ENCODE data around the gene CFAP299. TPM values are rescaled to one million over a fixed set of nuclear protein-coding genes. Genes with fewer than 3 reads are reported as not detected.

Gene CFAP299
- total RNA-seq, 4 donors from 2014 or later = 0.84 to 2.5 (median 2.2) TPM; not detected in 1

DNA sequence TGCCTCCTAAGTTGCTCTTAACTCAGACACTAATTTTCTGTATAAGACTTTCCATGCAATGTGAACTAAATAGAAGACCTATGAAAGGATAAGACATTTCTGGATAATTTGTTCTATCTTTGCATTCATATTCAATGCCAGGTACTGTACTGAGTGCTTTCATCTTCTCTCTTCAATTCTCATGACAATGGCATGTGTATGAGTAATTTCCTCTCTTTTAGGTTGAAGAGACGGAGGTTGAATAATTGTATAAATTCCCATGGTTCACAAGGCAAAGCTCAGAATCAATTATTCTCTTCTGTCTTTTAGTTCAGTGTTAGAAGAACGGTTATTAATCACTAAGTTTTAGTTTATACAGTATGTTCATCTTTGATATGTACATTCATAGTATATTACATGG, 29.3 kb upstream of the CFAP299 start:
- H3K36me3 ChIP-seq = no peaks in the 10 kb centered on the region
- no peak overlapping the region for H3K4me3 ChIP-seq
- TF ChIP-seq CTCF (IDR thresholded peaks at IDR 0.05) (no peak), EP300 (IDR thresholded peaks at IDR 0.05) (no peak), POLR2AphosphoS5 (IDR thresholded peaks at IDR 0.05) (no peak), POLR2A (IDR thresholded peaks at IDR 0.05; ENCODE audit: low read depth) (no peak)
- H3K4me1 ChIP-seq = peaks cover 0 to 26% (median 15%) of the 10 kb centered on the region in 4 donors
- H3K9me3 ChIP-seq = no peaks in the 10 kb centered on the region
- DNase-seq (ENCODE audit: extremely low spot score) = no peak
- WGBS = 70% methylated on average over 2 of the region's 2 CpGs
- no peaks in the 10 kb centered on the region for H3K27me3 ChIP-seq
- H3K27ac ChIP-seq (replicated peaks in 1 of 4) = peak overlapping the region in 3 of 4 donors; percentile 20 to 76 (median 59)
- intact Hi-C loops (cut with DNase I) = no loop called here

DNA sequence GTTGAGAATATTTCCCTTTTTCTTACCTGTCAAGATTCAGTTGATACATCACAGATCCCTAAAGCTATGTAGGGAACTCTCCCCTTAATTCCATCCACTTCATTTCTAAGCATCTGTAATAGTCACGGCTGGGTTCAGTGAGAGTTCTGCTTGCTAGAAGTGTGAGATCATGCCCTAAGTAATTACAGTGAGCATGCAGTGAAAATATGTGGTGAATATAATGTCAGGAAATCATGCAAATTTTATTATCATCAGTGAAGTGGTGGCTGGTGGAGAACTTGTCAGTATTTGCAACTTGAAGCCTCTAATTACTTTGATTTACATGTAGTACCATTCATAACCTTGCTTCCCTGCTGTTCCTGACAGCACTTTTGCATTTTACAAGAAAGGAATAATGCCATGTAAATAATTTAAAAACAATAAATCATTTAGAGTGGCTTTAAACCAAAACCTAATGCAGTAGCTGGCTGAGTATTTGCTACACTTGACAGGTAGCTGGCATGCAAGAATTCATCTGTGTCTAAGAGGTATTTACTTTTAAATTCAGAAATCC, 28.3 kb upstream of the CFAP299 start:
- H3K27ac ChIP-seq (replicated peaks in 1 of 4) = peak overlapping the region; percentile 47 to 76 (median 65)
- peak overlapping the region; percentile 13 to 42 (median 28) for H3K4me3 ChIP-seq
- no peaks in the 10 kb centered on the region for H3K36me3 ChIP-seq
- H3K4me1 ChIP-seq = peaks cover 0 to 26% (median 15%) of the 10 kb centered on the region in 4 donors
- TF ChIP-seq POLR2AphosphoS5 (IDR thresholded peaks at IDR 0.05) (peak in 1 of 2 donors; percentile 24), CTCF (IDR thresholded peaks at IDR 0.05) (no peak), EP300 (IDR thresholded peaks at IDR 0.05) (no peak)
- WGBS = 35% methylated on average over 1 of the region's 1 CpG
- H3K27me3 ChIP-seq = no peaks in the 10 kb centered on the region
- intact Hi-C loops (cut with DNase I) = no loop called here
- H3K9me3 ChIP-seq = no peaks in the 10 kb centered on the region
- no peak for DNase-seq (ENCODE audit: extremely low spot score)

DNA sequence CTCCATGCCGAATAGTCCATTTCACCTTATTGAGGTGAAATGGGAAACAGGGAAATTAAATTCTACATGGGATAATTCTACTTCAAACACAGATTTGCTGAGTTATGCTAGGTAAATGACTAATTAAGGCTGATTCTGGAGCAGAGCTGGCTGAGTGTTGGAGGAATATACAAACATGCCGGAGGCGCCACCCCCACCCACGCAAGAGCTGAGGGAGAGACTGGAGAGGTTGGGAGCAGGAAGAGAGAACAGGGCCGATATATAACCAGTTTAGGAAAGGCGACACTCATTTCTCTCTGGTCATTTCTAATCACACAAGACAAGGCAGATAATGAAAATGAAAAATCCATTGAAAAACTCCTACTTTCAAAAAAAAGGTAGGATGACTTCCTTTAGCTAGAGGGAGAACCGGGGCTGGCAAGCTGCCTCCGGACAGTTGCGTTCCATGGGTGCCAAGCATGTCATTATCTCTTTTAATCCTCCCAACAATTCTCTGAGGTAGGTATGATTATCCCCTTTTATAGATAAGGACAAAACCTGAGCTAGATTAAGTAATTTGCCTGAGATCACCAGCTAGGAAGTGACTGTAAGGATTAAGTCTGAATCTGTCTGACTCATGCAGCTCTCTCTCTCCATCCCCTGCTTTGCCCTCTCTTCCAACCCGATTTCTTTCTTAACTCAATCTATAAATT, 27.6 kb upstream of the CFAP299 start:
- no peaks in the 10 kb centered on the region for H3K27me3 ChIP-seq
- H3K36me3 ChIP-seq = no peaks in the 10 kb centered on the region
- intact Hi-C loops (cut with DNase I) = no loop called here
- WGBS = 36% methylated on average over 10 of the region's 10 CpGs
- H3K27ac ChIP-seq (replicated peaks in 1 of 4) = peak overlapping the region; percentile 47 to 76 (median 65)
- no peak for TF ChIP-seq CTCF (IDR thresholded peaks at IDR 0.05)
- TF ChIP-seq EP300 (IDR thresholded peaks at IDR 0.05) = no peak
- TF ChIP-seq POLR2AphosphoS5 (IDR thresholded peaks at IDR 0.05) = no peak
- TF ChIP-seq POLR2A (IDR thresholded peaks at IDR 0.05; ENCODE audit: low read depth) = no peak
- H3K9me3 ChIP-seq = no peaks in the 10 kb centered on the region
- H3K4me3 ChIP-seq = peak overlapping the region; percentile 13 to 42 (median 28)
- DNase-seq (ENCODE audit: extremely low spot score) = no peak
- peaks cover 0 to 26% (median 15%) of the 10 kb centered on the region in 4 donors for H3K4me1 ChIP-seq

GRCh38 chr4:80308466-80308822, 27.1 kb upstream of the CFAP299 start:
- TF ChIP-seq EP300 (IDR thresholded peaks at IDR 0.05) (no peak), POLR2A (IDR thresholded peaks at IDR 0.05; ENCODE audit: low read depth) (no peak), POLR2AphosphoS5 (IDR thresholded peaks at IDR 0.05) (no peak), CTCF (IDR thresholded peaks at IDR 0.05) (no peak)
- H3K36me3 ChIP-seq = no peaks in the 10 kb centered on the region
- peaks cover 0 to 26% (median 15%) of the 10 kb centered on the region in 4 donors for H3K4me1 ChIP-seq
- intact Hi-C loops (cut with DNase I) = no loop called here
- 61% methylated on average over 4 of the region's 4 CpGs for WGBS
- no peaks in the 10 kb centered on the region for H3K9me3 ChIP-seq
- no peaks in the 10 kb centered on the region for H3K27me3 ChIP-seq
- DNase-seq (ENCODE audit: extremely low spot score) = no peak
- H3K27ac ChIP-seq (replicated peaks in 1 of 4) = peak overlapping the region in 3 of 4 donors; percentile 59 to 76 (median 71)
- H3K4me3 ChIP-seq = no peak overlapping the region

All from esophagus muscularis mucosa (tissue), 4 donors.